HG03175 (cell line): Measurements from ENCODE around the gene HTRA3.
A peak's percentile ranks its signal among the peaks of the same experiment; 100 is the strongest.

ENCODE experiments used
- ATAC-seq: cut with Tn5 transposase; IDR thresholded peaks from one replicate; pipeline ENCODE4 v1.9.1; 2021; ENCODE audit warnings: mild to moderate bottlenecking, moderate library complexity; ENCODE audit not compliant: unreplicated experiment

The HTRA3 gene

GRCh38 chr4:8269535-8270417 is at the start of gene HTRA3:
Gene HTRA3 (plus strand): TSS chr4:8269754. CDS start chr4:8269969, 215 bp downstream.
- no peak for ATAC-seq

DNA sequence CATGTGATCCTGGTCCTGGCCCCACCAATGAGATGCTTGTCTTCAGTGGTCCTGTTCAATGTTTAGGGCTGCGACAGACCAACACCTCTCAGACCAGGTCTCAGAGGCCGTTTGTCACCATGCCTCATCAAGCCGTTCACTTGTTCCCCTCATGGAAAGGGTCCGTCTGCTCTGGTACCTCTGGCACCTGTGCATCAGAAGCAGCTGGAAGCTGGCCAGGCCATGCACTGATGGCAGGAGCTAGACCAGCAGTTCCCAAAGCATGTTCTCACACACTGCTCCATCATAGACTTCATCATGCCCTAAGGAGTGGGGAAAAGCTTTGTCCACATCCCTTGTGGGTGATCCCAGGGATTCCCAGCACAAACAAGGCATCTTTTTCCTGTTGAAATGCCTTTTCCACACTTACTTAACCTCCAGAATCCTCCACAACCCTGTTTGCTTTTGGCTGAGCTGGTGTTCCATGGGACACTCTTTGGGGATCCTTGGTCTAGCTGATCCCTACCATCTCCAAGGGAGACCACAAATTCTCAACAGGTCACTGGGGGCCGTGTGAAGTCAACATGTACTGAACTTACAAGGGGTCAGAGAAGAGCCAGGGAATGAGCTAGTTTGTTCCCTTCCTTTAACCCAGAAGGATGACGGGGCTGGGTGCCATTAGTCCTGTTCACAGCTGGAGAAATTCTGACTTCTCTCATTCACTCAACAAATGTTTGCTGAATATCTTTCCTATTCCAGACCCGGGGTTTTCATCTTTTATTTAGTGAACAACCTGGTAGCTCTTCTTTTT is 48.7 kb upstream of the HTRA3 start:
- ATAC-seq: no peak

GRCh38 chr4:8221476-8221875 is 48.1 kb upstream of the HTRA3 start:
- ATAC-seq: no peak

DNA sequence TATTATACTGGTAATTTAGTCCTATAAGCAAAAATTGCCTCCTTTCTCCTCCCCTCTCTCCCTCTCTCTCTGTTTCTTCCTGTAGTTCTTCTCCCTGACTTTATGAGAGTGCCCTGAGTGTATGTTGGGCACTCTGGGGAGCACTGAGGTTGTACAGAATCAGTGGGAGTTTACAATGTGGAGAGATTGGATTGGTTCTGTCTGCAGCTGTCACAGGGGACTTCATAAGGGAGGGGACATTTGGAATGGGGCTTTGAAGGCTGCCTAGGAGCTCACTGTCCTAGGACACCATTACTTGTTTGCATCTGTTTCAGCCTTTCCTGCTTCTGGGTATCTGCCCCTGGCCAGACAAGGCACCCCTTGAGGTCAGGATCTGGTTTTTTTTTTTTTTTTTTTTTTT is 47.6 kb upstream of the HTRA3 start:
- no peak for ATAC-seq

- ATAC-seq: no peak
These were observed 46.8 kb upstream of the HTRA3 start for GRCh38 chr4:8222609-8223388.

GRCh38 chr4:8224267-8224974 is 45.1 kb upstream of the HTRA3 start:
- no peak for ATAC-seq

GRCh38 chr4:8224975-8225625 is 44.5 kb upstream of the HTRA3 start:
- ATAC-seq: no peak

DNA sequence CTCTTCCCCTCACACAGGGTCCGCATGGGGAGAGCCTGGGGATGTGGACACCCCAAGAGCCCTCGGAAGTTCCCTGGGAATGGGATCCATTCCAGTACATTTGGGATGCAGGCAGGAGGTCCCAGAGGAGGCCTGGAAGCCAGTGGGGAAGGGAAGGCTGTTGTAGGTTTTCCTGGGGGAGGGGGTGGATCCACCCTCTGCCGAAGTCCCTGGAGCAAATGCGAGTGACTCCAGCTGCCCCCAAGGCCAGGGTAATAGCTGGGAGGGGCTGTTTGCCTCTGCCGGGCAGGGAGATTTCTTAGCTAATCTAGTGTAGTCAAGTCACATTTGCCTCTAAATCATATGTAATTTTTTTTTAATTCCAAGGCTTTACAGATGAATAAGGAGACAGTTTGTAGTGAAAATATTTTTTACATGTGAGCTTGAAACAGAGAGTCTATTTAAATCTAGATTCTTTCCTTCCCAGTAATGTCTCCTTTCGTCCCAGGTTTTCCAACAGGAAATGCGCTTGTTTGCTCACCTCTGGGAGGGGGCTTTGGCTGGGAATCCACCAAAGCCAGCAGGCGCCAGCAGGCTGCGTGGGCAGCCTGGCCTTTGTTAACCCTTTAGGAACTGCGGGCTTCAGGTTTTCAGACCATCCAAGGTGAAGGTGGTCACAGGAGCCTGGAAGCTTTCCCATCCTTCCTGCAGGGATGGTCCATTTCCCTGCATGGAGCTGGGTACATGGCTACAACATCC is 43.7 kb upstream of the HTRA3 start:
- no peak for ATAC-seq

DNA sequence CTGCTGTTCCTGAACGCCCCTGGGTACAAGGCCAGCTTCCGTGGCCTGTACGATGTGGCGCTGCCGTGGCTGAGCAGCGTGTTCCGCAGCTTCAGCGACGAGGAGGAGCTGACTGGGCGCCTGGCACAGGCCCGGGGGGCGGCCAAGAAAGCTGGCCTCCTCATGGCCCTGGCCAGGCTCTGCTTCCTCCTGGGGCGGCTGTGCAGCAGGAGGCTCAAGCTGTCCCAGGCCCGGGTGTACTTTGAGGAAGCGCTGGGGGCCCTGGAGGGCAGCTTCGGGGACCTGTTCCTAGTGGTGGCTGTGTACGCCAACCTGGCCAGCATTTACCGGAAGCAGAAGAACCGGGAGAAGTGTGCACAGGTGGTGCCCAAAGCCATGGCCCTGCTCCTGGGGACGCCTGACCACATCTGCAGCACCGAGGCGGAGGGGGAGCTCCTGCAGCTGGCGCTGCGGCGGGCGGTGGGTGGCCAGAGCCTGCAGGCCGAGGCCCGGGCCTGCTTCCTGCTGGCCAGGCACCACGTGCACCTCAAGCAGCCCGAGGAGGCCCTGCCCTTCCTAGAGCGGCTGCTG is 42.3 kb upstream of the HTRA3 start:
- no peak for ATAC-seq

GRCh38 chr4:8227771-8228318 is 41.7 kb upstream of the HTRA3 start:
- no peak for ATAC-seq

- peak; percentile 70 for ATAC-seq
These were observed 41.0 kb upstream of the HTRA3 start for GRCh38 chr4:8228319-8229250.

- no peak for ATAC-seq
These were observed 40.1 kb upstream of the HTRA3 start for GRCh38 chr4:8229331-8229975.

DNA sequence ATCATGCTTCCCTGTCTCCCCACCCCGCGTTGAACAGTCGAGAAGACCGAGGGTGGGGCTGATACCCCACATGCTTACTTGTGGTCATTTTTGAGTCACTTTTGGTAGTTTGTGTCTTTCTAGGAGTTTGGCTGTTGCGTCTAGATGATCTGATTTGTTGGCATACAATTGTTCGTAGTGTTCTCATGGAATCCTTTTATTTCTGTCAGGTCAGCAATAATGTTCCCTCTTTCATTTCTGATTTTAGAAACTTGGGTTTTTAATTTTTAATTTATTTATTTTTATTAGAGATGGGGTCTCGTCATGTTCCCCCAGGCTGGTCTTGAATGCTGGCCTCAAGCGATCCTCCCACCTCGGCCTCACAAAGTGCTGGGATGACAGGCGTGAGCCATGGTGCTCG is 39.5 kb upstream of the HTRA3 start:
- no peak for ATAC-seq

GRCh38 chr4:8230891-8231290 is 38.7 kb upstream of the HTRA3 start:
- ATAC-seq: no peak

- no peak for ATAC-seq
These were observed 38.0 kb upstream of the HTRA3 start for GRCh38 chr4:8231551-8232049.

- no peak for ATAC-seq
These were observed 36.8 kb upstream of the HTRA3 start for GRCh38 chr4:8232748-8233147.
